ENCODE measurements around the gene PCDHB16.

- TF ChIP-seq EZH2 (IDR thresholded peaks at IDR 0.05; ENCODE audit: borderline replicate concordance, insufficient read depth, low read length, poor library complexity, severe bottlenecking), result no peak
- TF ChIP-seq CTCF (IDR thresholded peaks at IDR 0.05; ENCODE audit: poor library complexity, severe bottlenecking), result no peak
- TF ChIP-seq POLR2AphosphoS5 (IDR thresholded peaks at IDR 0.05), result no peak
- no peak for TF ChIP-seq MXI1 (conservative IDR thresholded peaks at IDR 0.05; ENCODE audit: poor library complexity, severe bottlenecking)
- no peak for TF ChIP-seq EP300 (conservative IDR thresholded peaks at IDR 0.05; ENCODE audit: poor library complexity, severe bottlenecking)
- TF ChIP-seq SMC3 (conservative IDR thresholded peaks at IDR 0.05; ENCODE audit: poor library complexity), result no peak
Observed at GRCh38 chr5:141196363-141196762, 14.2 kb downstream of the PCDHB16 start.

All from neural cell (in vitro differentiated cells).